ENCODE results near the gene PRKAG3.

DNA sequence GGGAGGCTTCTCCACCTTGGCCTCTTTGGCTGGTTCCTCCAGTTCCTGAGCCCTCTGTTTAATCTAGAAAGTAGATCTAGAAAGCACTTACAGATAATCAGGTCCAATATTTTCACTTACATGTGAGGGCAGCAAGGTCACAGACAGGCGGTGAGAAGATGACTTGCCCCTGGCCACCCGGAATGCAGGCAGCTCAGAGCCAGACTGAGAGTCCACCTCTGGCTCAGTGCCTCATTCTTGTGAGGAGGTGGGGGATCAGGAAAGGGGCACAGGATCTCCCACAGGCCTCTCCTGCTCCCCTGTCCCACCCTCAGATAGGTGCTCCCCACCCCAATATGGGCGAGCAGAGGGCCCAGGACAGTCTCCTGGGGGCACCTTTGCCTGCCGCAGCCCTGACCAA, 33.8 kb upstream of the PRKAG3 start:
- no peak for TF ChIP-seq JUNB (IDR thresholded peaks at IDR 0.05; ENCODE audit: unreplicated experiment)
- TF ChIP-seq EZH2phosphoT487 (IDR thresholded peaks at IDR 0.05; ENCODE audit: unreplicated experiment), result no peak
- no peak for TF ChIP-seq REST (IDR thresholded peaks at IDR 0.05; ENCODE audit: unreplicated experiment)
- no peak for TF ChIP-seq POLR2AphosphoS5 (IDR thresholded peaks at IDR 0.05; ENCODE audit: low read depth)
- no peak for TF ChIP-seq CTCF (conservative IDR thresholded peaks at IDR 0.05; ENCODE audit: low read depth in 2 of 2)
- TF ChIP-seq EZH2 (IDR thresholded peaks at IDR 0.05; ENCODE audit: low read depth, unreplicated experiment), result no peak
- no peak for TF ChIP-seq ZNF114 (CRISPR knock-in tag; IDR thresholded peaks at IDR 0.05)
- no peak for TF ChIP-seq CREB1 (CRISPR knock-in tag; IDR thresholded peaks at IDR 0.05; ENCODE audit: low read depth)
- TF ChIP-seq, protein P1, sequence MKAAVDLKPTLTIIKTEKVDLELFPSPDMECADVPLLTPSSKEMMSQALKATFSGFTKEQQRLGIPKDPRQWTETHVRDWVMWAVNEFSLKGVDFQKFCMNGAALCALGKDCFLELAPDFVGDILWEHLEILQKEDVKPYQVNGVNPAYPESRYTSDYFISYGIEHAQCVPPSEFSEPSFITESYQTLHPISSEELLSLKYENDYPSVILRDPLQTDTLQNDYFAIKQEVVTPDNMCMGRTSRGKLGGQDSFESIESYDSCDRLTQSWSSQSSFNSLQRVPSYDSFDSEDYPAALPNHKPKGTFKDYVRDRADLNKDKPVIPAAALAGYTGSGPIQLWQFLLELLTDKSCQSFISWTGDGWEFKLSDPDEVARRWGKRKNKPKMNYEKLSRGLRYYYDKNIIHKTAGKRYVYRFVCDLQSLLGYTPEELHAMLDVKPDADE (IDR thresholded peaks at IDR 0.05), result no peak
